Vagina (tissue), 2 donors: ENCODE measurements around the gene PCSK5.

Experiments
- CTCF ChIP-seq, 3 experiments: fragments of 450-650 bp in 2 of 3; fragments of 200-600 bp in 1 of 3; sonication (generic) in 1 of 3; IDR thresholded peaks; one replicate each; pipeline ENCODE4 v1.5.1; 2017 to 2019; ENCODE audit warnings: antibody characterized with exemption in 3 of 3, mild to moderate bottlenecking in 2 of 3, moderate library complexity in 2 of 3
- POLR2A ChIP-seq, 2 donors: fragments of 450-650 bp; IDR thresholded peaks; one replicate each; pipeline ENCODE4 v1.6.1; 2017; ENCODE audit warnings: antibody characterized with exemption in 2 of 2, mild to moderate bottlenecking in 2 of 2, moderate library complexity in 2 of 2
- POLR2AphosphoS5 ChIP-seq, 2 donors: sonication (generic); formaldehyde crosslinking; IDR thresholded peaks; one replicate each; pipeline ENCODE4 v1.9.0; 2017; ENCODE audit warnings: antibody characterized with exemption in 2 of 2, mild to moderate bottlenecking in 2 of 2, low read depth in 1 of 2; ENCODE audit not compliant: insufficient read depth in 1 of 2

GRCh38 chr9:76086539-76086938, 196.1 kb downstream of the PCSK5 start:
- no peak for TF ChIP-seq CTCF (IDR thresholded peaks at IDR 0.05)
- TF ChIP-seq POLR2AphosphoS5 (IDR thresholded peaks at IDR 0.05; ENCODE audit: insufficient read depth in 1 of 2, low read depth in 1 of 2), result no peak
- TF ChIP-seq POLR2A (IDR thresholded peaks at IDR 0.05), result no peak
